Fibroblast of lung (primary cell): Measurements from ENCODE around the gene MICAL1. TPM values are rescaled to one million over a fixed set of nuclear protein-coding genes. Genes with fewer than 3 reads are reported as not detected.

ENCODE experiments used
- DNase-seq, 2 donors: peaks; one replicate each; pipeline versions ENCODE4 v3.0.0 to v3.0.0-alpha.2; 2010; ENCODE audit warnings: low read depth in 2 of 2
- H2AFZ ChIP-seq: 2 replicates; pipeline ENCODE4 v1.5.1; 2012; ENCODE audit warnings: low read length, control low read depth, inconsistent platforms
- H3K27ac ChIP-seq: 2 replicates; pipeline ENCODE4 v1.5.1; 2011; ENCODE audit warnings: low read length, control low read depth; ENCODE audit not compliant: insufficient read depth
- H3K27me3 ChIP-seq: 2 replicates; pipeline ENCODE4 v1.5.1; 2011; ENCODE audit warnings: mild to moderate bottlenecking, low read length; ENCODE audit not compliant: control insufficient read depth, insufficient read depth
- H3K36me3 ChIP-seq: 2 replicates; pipeline ENCODE4 v1.5.1; 2011; ENCODE audit warnings: low read length; ENCODE audit not compliant: control insufficient read depth, insufficient read depth
- H3K4me1 ChIP-seq: 2 replicates; pipeline ENCODE4 v1.5.1; 2011; ENCODE audit warnings: low read length; ENCODE audit not compliant: control insufficient read depth, insufficient read depth; ENCODE audit errors: extremely low read depth
- H3K4me2 ChIP-seq: 2 replicates; pipeline ENCODE4 v1.5.1; 2011; ENCODE audit warnings: low read length, control low read depth; ENCODE audit not compliant: insufficient read depth; ENCODE audit errors: extremely low read depth
- H3K4me3 ChIP-seq, 4 experiments: fragments of 200-600 bp in 1 of 4; sonication (generic) in 1 of 4; replicated peaks in 1 of 4; 2 replicates each; pipeline ENCODE4 v1.5.1; 2011 to 2016; ENCODE audit warnings: low read length in 4 of 4, low read depth in 3 of 4, mild to moderate bottlenecking in 3 of 4, control low read depth in 2 of 4, inconsistent platforms in 1 of 4, mixed read lengths in 1 of 4; ENCODE audit not compliant: insufficient read depth in 1 of 4; ENCODE audit errors: control extremely low read depth in 1 of 4
- H3K79me2 ChIP-seq: 2 replicates; pipeline ENCODE4 v1.5.1; 2012; ENCODE audit warnings: mild to moderate bottlenecking, low read length, inconsistent platforms; ENCODE audit not compliant: control insufficient read depth, insufficient read depth
- H3K9ac ChIP-seq: 2 replicates; pipeline ENCODE4 v1.5.1; 2011; ENCODE audit warnings: mild to moderate bottlenecking, low read length, control low read depth; ENCODE audit not compliant: insufficient read depth
- H3K9me3 ChIP-seq: 2 replicates; pipeline ENCODE4 v1.5.1; 2012; ENCODE audit warnings: low read depth, low read length; ENCODE audit not compliant: control insufficient read depth, insufficient read depth
- H4K20me1 ChIP-seq: 2 replicates; pipeline ENCODE4 v1.5.1; 2011; ENCODE audit warnings: low read length; ENCODE audit not compliant: control insufficient read depth, insufficient read depth; ENCODE audit errors: extremely low read depth
- CTCF ChIP-seq, 2 donors: IDR thresholded peaks in 1 of 2; conservative IDR thresholded peaks in 1 of 2; 1 replicate in 1 of 2; 2 replicates in 1 of 2; pipeline ENCODE4 v1.5.1; 2011 to 2012; ENCODE audit warnings: low read length in 2 of 2, control low read depth in 1 of 2, inconsistent platforms in 1 of 2, low read depth in 1 of 2, mild to moderate bottlenecking in 1 of 2
- EZH2 ChIP-seq: IDR thresholded peaks from 2 replicates; pipeline ENCODE4 v1.5.1; 2012; ENCODE audit warnings: low read length, control low read depth, mild to moderate bottlenecking; ENCODE audit errors: missing control alignments
- polyA plus RNA-seq, 2 donors: library from polyadenylated mRNA; depleted of rRNA in 1 of 2; stranded (reverse) in 1 of 2; unstranded in 1 of 2; fragments of >200 nt; gene quantifications; 2 replicates each; pipeline ENCODE4 v1.2.1, GENCODE V29; 2011 to 2012; ENCODE audit warnings: missing spikeins in 1 of 2
- total RNA-seq: library from RNA; depleted of rRNA; stranded (reverse); fragments of >200 nt; gene quantifications from 2 replicates; pipeline ENCODE4 v1.2.1, GENCODE V29; 2014

The MICAL1 gene
- total and polyA plus RNA-seq, 2 donors (not counting 1 experiment from before 2014, with no cell fraction given), result 37.5 to 53.5 TPM

- Histone ChIP-seq H3K27ac (no peak overlapping the region), H3K27me3 (no peaks in the 10 kb centered on the region), H3K4me3 (no peak overlapping the region), H3K9ac (no peak overlapping the region), H2AFZ (no peak overlapping the region), H3K79me2 (no peaks in the 10 kb centered on the region), H4K20me1 (no peaks in the 10 kb centered on the region), H3K4me1 (no peaks in the 10 kb centered on the region), H3K36me3 (peaks cover 46% of the 10 kb centered on the region), H3K4me2 (no peak overlapping the region), H3K9me3 (no peaks in the 10 kb centered on the region)
- no peak for TF ChIP-seq EZH2
- no peak for TF ChIP-seq CTCF (conservative IDR thresholded peaks at IDR 0.05 in 1 of 2, IDR thresholded peaks at IDR 0.05 in 1 of 2; ENCODE audit: low read depth in 1 of 2, low read length in 2 of 2)
- peak in 1 of 2 donors; percentile 14 for DNase-seq
Measured at GRCh38 chr6:109447878-109448555, 7.6 kb downstream of the MICAL1 start.

- H3K4me2 ChIP-seq, result no peak overlapping the region
- no peaks in the 10 kb centered on the region for H4K20me1 ChIP-seq
- no peaks in the 10 kb centered on the region for H3K9me3 ChIP-seq
- no peak overlapping the region for H2AFZ ChIP-seq
- H3K9ac ChIP-seq, result no peak overlapping the region
- peaks cover 44% of the 10 kb centered on the region for H3K36me3 ChIP-seq
- TF ChIP-seq EZH2 (no peak), CTCF (conservative IDR thresholded peaks at IDR 0.05 in 1 of 2, IDR thresholded peaks at IDR 0.05 in 1 of 2; ENCODE audit: low read depth in 1 of 2, low read length in 2 of 2) (no peak)
- H3K27me3 ChIP-seq, result no peaks in the 10 kb centered on the region
- no peaks in the 10 kb centered on the region for H3K79me2 ChIP-seq
- DNase-seq, result no peak
- H3K4me3 ChIP-seq, result no peak overlapping the region
- no peaks in the 10 kb centered on the region for H3K4me1 ChIP-seq
- H3K27ac ChIP-seq, result no peak overlapping the region
Measured at GRCh38 chr6:109447087-109447486, 8.5 kb downstream of the MICAL1 start.

GRCh38 chr6:109446541-109446940 is 9.0 kb downstream of the MICAL1 start:
- Histone ChIP-seq H3K27me3 (no peaks in the 10 kb centered on the region), H3K9ac (no peak overlapping the region), H3K9me3 (no peaks in the 10 kb centered on the region), H2AFZ (no peak overlapping the region), H3K4me2 (no peak overlapping the region), H3K27ac (no peak overlapping the region), H3K79me2 (no peaks in the 10 kb centered on the region), H3K4me3 (no peak overlapping the region), H3K36me3 (peaks cover 39% of the 10 kb centered on the region), H4K20me1 (no peaks in the 10 kb centered on the region), H3K4me1 (no peaks in the 10 kb centered on the region)
- no peak for TF ChIP-seq CTCF (conservative IDR thresholded peaks at IDR 0.05 in 1 of 2, IDR thresholded peaks at IDR 0.05 in 1 of 2; ENCODE audit: low read depth in 1 of 2, low read length in 2 of 2)
- no peak for TF ChIP-seq EZH2
- no peak for DNase-seq
